BLaER1 (cell line): ENCODE results near the gene THSD7A.

Source experiments
- H3K27ac ChIP-seq: shearing (Covaris generic); formaldehyde crosslinking; 2 replicates; pipeline ENCODE4 v1.8.1; 2022
- H3K27me3 ChIP-seq: shearing (Covaris generic); formaldehyde crosslinking; 2 replicates; pipeline ENCODE4 v1.8.1; 2022
- H3K36me3 ChIP-seq: shearing (Covaris generic); formaldehyde crosslinking; 2 replicates; pipeline ENCODE4 v1.8.1; 2022
- H3K4me1 ChIP-seq: shearing (Covaris generic); formaldehyde crosslinking; 2 replicates; pipeline ENCODE4 v1.8.1; 2022
- H3K4me2 ChIP-seq: shearing (Covaris generic); formaldehyde crosslinking; 2 replicates; pipeline ENCODE4 v1.8.1; 2022
- H3K4me3 ChIP-seq: shearing (Covaris generic); formaldehyde crosslinking; 2 replicates; pipeline ENCODE4 v1.8.1; 2022
- H3K9ac ChIP-seq: shearing (Covaris generic); formaldehyde crosslinking; 2 replicates; pipeline ENCODE4 v1.8.1; 2022
- H3K9me3 ChIP-seq: shearing (Covaris generic); formaldehyde crosslinking; 2 replicates; pipeline ENCODE4 v1.8.1; 2022
- H4K20me1 ChIP-seq: shearing (Covaris generic); formaldehyde crosslinking; 2 replicates; pipeline ENCODE4 v1.8.1; 2022
- Cebpa-rat ChIP-seq: shearing (Covaris generic); IDR thresholded peaks from 2 replicates; pipeline ENCODE4 v1.8.1; 2022

The THSD7A gene

DNA sequence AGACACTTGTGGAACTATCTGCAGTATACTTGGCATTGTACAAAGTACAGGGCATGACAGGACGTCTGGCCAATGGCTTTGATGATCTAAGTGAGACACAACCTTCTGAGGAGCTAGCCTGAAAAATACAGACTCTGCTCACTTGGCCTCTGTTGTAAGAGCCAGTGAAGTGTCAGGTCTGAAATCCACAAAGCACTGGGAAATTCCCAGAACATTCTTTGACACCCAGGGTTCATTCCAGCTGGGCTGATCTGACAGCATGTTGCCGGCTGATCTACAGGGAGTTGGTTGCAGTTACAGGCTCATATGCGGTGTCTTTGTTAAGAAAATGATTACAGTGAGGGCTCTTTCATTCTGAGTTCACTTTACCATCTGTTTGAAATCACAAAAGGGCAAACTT lies 503.7 kb downstream of the THSD7A start:
- Histone ChIP-seq H3K27me3 (no peaks in the 10 kb centered on the region), H3K27ac (no peak overlapping the region), H3K4me2 (no peak overlapping the region), H3K9ac (no peak overlapping the region), H3K36me3 (no peaks in the 10 kb centered on the region), H3K4me1 (peaks cover 13% of the 10 kb centered on the region), H3K9me3 (no peaks in the 10 kb centered on the region), H3K4me3 (no peak overlapping the region), H4K20me1 (no peaks in the 10 kb centered on the region)
- TF ChIP-seq Cebpa-rat: no peak

DNA sequence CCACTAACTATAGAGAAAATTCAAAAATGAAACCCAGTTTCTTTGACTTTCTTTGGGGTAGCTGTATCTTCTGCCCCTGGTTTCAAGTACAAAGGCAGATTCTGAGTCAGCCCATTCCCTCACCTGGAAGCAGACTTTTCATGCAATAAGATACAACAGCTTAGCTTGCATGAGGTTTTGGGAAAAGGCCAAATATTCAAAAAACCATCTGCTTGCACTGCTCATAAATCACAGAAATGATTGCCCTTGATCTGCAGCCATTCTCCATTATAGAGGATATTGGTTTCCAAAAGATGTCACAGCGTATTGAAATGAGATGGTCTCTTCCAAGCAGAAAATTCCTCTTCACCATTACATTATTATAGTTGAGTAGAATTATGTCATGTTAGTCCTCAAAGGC lies 504.4 kb downstream of the THSD7A start:
- Histone ChIP-seq H3K27me3 (no peaks in the 10 kb centered on the region), H3K9me3 (no peaks in the 10 kb centered on the region), H3K4me2 (no peak overlapping the region), H3K9ac (no peak overlapping the region), H3K36me3 (no peaks in the 10 kb centered on the region), H3K4me1 (peaks cover 13% of the 10 kb centered on the region), H3K27ac (no peak overlapping the region), H4K20me1 (no peaks in the 10 kb centered on the region), H3K4me3 (no peak overlapping the region)
- TF ChIP-seq Cebpa-rat: no peak
